Measurements from ENCODE around the gene ST3GAL3.

DNA sequence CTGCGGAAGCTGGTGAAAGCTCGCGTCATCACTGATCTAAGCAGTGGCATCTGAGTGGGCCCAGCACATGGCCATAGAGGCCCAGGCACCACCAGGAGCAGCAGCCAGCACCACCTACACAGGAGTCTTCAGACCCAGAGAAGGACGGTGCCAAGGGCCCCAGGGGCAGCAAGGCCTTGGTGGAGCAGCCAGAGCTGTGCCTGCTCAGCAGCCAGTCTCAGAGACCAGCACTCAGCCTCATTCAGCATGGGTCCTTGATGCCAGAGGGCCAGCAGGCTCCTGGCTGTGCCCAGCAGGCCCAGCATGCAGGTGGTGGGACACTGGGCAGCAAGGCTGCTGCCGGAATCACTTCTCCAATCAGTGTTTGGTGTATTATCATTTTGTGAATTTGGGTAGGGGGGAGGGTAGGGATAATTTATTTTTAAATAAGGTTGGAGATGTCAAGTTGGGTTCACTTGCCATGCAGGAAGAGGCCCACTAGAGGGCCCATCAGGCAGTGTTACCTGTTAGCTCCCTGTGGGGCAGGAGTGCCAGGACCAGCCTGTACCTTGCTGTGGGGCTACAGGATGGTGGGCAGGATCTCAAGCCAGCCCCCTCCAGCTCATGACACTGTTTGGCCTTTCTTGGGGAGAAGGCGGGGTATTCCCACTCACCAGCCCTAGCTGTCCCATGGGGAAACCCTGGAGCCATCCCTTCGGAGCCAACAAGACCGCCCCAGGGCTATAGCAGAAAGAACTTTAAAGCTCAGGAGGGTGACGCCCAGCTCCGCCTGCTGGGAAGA, 223.0 kb downstream of the ST3GAL3 start:
- TF ChIP-seq POLR2AphosphoS5 (IDR thresholded peaks at IDR 0.05; ENCODE audit: low read depth, low read length) = no peak
- TF ChIP-seq, protein P1, sequence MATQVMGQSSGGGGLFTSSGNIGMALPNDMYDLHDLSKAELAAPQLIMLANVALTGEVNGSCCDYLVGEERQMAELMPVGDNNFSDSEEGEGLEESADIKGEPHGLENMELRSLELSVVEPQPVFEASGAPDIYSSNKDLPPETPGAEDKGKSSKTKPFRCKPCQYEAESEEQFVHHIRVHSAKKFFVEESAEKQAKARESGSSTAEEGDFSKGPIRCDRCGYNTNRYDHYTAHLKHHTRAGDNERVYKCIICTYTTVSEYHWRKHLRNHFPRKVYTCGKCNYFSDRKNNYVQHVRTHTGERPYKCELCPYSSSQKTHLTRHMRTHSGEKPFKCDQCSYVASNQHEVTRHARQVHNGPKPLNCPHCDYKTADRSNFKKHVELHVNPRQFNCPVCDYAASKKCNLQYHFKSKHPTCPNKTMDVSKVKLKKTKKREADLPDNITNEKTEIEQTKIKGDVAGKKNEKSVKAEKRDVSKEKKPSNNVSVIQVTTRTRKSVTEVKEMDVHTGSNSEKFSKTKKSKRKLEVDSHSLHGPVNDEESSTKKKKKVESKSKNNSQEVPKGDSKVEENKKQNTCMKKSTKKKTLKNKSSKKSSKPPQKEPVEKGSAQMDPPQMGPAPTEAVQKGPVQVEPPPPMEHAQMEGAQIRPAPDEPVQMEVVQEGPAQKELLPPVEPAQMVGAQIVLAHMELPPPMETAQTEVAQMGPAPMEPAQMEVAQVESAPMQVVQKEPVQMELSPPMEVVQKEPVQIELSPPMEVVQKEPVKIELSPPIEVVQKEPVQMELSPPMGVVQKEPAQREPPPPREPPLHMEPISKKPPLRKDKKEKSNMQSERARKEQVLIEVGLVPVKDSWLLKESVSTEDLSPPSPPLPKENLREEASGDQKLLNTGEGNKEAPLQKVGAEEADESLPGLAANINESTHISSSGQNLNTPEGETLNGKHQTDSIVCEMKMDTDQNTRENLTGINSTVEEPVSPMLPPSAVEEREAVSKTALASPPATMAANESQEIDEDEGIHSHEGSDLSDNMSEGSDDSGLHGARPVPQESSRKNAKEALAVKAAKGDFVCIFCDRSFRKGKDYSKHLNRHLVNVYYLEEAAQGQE (IDR thresholded peaks at IDR 0.05; ENCODE audit: insufficient read depth in 1 of 2, low read depth in 2 of 2, low read length in 2 of 2) = no peak
- no peak for TF ChIP-seq SIN3A (IDR thresholded peaks at IDR 0.05; ENCODE audit: borderline replicate concordance, insufficient read depth, low read length)
- no peak for TF ChIP-seq TAF1 (IDR thresholded peaks at IDR 0.05; ENCODE audit: borderline replicate concordance, insufficient read depth, low read length)

Data from PFSK-1 (cell line).